Stimulated activated CD4-positive, alpha-beta T cell treated with anti-CD3 and anti-CD28 coated beads, Interleukin-2, amount 100 ng/mL, for 48 hours (primary cell): ENCODE measurements around the gene P2RY8.
A peak's percentile ranks its signal among the peaks of the same experiment; 100 is the strongest.
"Not testable (repeated sequence)": the region's sequence is repeated elsewhere in the genome, so short reads cannot be mapped to it uniquely, and the experiment has no call there.

ENCODE experiments used
- DNase-seq, 2 donors: peaks; one replicate each; pipeline ENCODE4 v3.0.0-alpha.2; 2020

Gene P2RY8

GRCh38 chrX:1518512-1518911, 18.5 kb downstream of the P2RY8 start:
- no peak for DNase-seq

DNA sequence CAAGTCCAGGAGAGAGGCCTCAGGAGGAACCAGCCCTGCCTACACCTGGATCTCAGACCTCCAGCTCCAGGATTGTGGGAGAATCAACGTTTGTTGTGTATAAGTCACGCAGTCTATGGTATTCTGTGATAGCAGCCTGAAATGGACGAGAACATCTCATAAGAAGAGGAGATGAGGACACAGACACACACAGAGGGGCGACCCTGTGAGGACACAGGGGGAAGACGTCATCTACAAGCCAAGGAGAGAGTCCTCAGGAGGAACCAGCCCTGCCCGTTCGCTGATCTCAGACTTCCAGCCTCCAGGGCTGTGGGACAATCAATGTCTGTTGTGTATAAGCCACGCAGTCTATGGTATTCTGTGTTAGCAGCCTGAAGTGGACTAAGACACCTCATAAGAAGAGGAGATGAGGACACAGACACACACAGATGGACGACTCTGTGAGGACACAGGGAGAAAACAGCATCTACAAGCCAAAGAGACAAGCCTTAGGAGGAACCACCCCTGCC, 20.3 kb downstream of the P2RY8 start:
- DNase-seq = no peak

DNA sequence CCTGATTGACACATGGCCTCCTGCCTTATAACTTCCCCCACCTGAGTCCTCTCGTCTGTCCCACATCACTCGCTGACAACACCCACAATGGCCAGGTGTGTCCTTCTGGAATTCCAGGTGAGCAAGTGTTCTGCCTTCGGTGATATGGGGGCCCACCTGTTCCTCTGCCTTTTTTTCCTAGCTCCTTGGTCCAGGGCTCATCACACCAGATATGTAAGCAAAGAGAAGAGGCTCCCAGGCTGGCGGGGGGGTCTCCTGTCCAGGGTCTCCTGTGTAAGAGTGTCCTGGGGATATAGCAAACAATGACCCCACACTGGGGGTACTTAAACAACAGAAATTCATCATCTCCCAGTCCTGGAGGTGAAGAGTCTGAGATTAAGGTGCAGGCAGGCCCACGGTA, 25.2 kb downstream of the P2RY8 start:
- DNase-seq = no peak

DNA sequence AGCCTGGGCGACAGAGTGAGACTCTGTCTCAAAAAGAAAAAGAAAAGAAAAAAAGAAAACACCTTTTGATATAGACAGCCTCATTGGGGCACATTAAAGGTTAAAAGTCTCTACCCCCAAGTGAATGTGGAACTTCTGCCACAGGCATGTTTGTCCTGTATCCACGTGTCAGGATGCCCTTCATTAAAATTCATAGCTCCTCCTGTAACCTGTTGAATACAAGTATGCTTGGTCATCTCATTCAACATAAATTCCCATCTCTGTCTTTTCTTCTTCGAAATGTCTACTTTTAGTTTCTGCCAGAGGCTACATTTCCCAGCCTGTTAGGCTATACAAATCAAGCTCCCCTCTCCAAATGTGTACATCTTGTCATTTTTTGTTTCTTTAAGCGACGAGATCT, 25.8 kb downstream of the P2RY8 start:
- no peak for DNase-seq

GRCh38 chrX:1507511-1508463, 29.2 kb downstream of the P2RY8 start:
- DNase-seq = no peak

DNA sequence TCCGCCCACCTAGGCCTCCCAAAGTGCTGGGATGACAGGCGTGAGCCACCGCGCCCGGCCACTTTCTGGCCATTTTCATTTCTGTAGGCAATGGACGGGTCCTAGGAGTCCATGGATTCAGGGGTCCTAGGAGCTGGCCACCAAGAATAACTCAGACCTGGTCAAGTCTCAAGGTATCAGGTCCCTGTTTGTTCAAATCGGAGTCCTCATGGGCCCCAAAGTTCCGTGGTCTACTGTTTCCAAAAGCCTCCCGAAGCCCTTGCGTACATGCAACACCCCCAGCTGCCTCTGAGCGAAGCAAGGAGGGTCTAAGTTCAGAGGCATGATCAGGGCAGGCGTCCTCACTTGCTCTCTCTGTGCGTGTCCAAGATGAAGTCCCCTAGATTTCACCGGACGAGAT, 30.1 kb downstream of the P2RY8 start:
- no peak for DNase-seq

GRCh38 chrX:1502853-1503252, 34.1 kb downstream of the P2RY8 start:
- no peak for DNase-seq

DNA sequence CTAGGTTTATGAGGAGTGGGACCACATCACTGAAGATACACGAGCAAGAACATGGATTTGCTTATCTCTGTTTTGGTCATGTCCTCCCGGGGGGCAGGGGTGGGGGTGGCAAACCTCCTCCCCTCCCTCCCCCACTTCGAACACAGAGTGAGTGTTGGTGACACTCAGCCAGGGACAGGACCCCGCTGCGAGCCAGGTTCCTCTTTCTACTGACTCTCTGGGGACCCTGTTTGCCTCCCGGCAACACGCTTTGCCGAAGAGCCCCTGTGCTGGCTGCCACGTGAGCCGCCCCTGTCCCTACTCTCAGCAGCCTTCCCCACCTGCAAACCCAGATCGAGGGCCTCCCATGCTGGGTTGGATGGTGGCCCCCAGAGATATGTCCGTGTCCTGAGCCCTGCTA, 34.7 kb downstream of the P2RY8 start:
- no peak for DNase-seq

GRCh38 chrX:1500701-1501624, 36.0 kb downstream of the P2RY8 start:
- no peak for DNase-seq

DNA sequence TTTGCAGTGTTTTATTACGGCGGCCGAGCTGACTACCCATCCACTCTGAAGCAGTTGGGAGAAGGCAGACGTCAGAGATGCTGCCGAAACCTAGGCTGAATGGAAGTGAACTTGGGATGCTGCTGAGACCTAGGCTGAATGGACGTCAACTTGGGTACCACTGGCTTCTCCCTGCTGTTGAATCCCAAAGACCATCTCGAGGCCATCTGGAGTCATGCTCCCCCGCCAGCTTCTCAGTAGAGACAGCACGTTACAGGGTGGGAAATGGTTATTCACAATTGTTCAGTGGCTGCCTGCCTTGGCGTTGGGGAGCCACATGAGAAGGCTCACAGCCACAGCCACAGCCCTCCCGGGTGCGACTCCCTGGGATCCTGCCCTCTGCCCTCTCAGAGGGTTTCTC, 40.9 kb downstream of the P2RY8 start:
- DNase-seq = no peak

DNA sequence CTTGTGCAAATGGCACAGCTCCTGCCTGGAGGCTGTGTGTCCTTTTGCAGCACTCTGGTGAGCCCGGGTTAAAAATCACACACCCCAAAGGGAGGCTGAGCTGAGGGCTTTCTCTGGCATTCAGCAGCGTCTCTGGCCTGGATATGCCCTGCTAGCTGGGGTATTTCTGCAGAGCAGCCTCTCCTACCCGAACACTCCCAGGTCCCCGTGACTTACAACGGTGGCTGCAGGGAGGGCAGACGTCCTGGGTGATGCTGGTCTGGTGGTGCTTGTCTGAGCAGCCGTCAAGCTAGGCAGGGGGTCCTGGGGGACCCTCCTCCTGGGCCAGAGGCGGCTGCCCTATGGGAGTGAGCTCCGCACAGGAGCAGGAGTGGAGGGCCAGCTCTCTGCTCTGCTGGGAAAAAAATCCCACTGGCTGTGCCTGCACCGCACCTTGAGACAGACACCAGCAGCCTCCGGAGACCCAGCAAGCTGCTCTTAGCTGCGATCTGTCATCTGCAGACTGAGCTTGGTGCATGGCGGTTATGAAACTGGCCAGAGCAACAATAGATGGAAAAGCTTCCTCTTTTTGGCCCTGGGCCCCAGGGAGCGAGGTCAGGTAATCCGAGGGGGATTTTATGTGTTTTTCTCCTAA, 43.0 kb downstream of the P2RY8 start:
- no peak for DNase-seq

DNA sequence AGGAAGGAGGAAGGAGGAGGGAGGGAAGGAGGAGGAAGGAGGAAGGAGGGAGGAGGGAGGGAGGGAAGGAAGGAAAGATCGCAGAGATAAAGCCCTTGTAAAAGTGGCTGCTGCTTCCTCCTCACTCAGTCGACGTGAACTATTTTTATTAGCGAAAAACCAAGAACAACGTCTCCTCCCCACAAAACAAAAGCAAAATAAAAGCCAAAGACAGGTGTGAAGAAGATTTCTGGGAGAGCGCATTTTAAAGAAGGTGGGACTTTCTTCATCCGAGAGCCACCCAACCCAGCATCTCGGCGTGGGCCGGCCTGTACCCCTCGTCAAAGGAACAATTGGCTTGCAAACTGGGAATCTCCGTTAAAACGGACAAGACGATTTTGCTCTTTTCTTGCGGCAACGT, 43.6 kb downstream of the P2RY8 start:
- DNase-seq = no peak

DNA sequence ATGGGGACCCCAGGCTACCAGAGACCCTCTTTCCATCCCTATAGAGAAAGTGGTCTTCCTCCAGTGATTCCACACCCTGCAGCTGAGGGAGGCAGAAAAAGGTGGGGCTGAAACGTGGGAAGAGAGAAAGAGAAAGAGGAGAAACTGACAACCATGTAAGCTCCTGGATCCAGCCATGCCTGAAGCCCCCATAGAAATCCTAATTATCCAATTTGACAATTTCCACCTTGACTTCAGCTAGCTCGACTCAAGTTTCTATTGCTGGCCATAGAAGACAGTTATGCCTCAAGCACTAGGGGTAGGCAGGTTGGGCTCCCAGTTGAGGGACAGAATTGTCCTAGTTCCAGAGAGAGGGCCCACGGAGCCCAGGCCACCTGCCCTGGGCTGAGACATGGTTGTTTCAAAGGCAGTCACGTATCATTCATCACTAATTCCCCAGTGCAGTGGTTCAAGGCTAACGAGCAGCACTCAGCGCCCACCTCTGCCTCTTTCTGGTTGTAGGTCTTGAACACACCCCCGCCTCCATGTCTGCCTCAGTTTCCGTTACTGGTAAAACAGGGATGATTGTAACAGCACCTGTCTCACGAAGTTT, 44.5 kb downstream of the P2RY8 start:
- no peak for DNase-seq

GRCh38 chrX:1491851-1492349, 45.1 kb downstream of the P2RY8 start:
- DNase-seq = peak; percentile 49 to 50

- DNase-seq = not testable (repeated sequence)
Observed at GRCh38 chrX:1491248-1491647, 45.7 kb downstream of the P2RY8 start.

- DNase-seq = not testable (repeated sequence)
Observed at GRCh38 chrX:1490723-1491122, 46.3 kb downstream of the P2RY8 start.

GRCh38 chrX:1489354-1489753, 47.6 kb downstream of the P2RY8 start:
- DNase-seq = not testable (repeated sequence)

DNA sequence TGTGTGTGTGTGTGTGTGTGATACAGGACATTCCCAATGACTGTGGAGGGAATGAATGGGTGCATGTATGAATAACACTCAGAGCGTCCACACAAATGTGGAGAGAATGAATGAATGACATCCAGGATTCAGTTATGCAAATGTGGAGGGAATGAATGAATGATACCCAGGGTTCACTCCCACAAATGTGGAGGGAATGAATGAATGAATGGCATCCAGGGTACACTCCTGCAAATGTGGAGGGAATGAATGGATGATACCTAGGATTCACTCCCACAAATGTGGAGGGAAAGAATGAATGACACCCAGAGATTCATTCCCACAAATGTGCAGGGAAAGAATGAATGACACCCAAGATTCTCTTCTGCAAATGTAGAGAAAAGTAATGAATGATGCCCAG, 48.2 kb downstream of the P2RY8 start:
- DNase-seq = no peak

GRCh38 chrX:1488141-1488540, 48.8 kb downstream of the P2RY8 start:
- DNase-seq = no peak

DNA sequence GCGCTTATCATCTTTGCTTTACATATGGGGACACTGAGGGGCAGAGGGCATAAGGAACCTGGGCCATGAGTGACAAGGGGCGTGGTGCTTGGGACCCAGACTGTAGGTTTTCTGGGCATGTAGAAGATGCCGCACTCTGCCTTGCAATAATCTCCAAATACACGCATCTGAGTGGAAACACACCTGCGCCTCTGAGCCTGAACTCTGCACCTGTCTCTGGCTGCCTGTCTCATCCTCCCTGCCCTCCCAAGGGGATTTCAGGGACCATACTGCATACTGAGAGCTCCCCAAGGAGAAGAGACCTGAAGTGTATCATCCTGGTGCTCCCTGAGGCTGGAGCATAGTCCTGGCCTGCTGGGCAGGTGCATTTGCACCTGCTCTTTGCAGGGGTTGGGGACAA, 49.6 kb downstream of the P2RY8 start:
- no peak for DNase-seq

- no peak for DNase-seq
Observed at GRCh38 chrX:1486749-1487361, 50.1 kb downstream of the P2RY8 start.

GRCh38 chrX:1486177-1486576, 50.8 kb downstream of the P2RY8 start:
- no peak for DNase-seq
